Neural progenitor cell (in vitro differentiated cells): ENCODE results near the gene REPIN1.

ENCODE experiments used
- CTCF ChIP-seq: fragments of 200-600 bp; sonication (generic); IDR thresholded peaks from 2 replicates; pipeline ENCODE4 v1.5.1; 2017; ENCODE audit warnings: antibody characterized with exemption, mild to moderate bottlenecking
- EZH2 ChIP-seq: fragments of 200-600 bp; sonication (generic); IDR thresholded peaks from 2 replicates; pipeline ENCODE4 v1.6.1; 2017; ENCODE audit warnings: antibody characterized with exemption, mild to moderate bottlenecking, moderate library complexity
- EZH2phosphoT487 ChIP-seq: fragments of 200-600 bp; sonication (generic); IDR thresholded peaks from 2 replicates; pipeline ENCODE4 v1.6.1; 2017; ENCODE audit warnings: antibody characterized with exemption

- no peak for TF ChIP-seq CTCF
- TF ChIP-seq EZH2, result no peak
- no peak for TF ChIP-seq EZH2phosphoT487
These were observed 29.2 kb upstream of the REPIN1 start for GRCh38 chr7:150339409-150339809.
